Ovary (tissue), 9 donors: Measurements from ENCODE around the gene OBI1. TPM values are rescaled to one million over a fixed set of nuclear protein-coding genes. Genes with fewer than 3 reads are reported as not detected.

Source experiments
- DNase-seq, 5 donors: peaks; one replicate each; pipeline ENCODE4 v3.0.0-alpha.2; 2019 to 2020
- H3K27ac ChIP-seq, 2 donors: fragments of 200-600 bp; one replicate each; pipeline versions ENCODE4 v1.5.1 to v1.8.0; 2019 to 2022
- H3K27me3 ChIP-seq: fragments of 200-600 bp; one replicate; pipeline ENCODE4 v1.8.0; 2022
- H3K36me3 ChIP-seq: fragments of 200-600 bp; sonication (generic); one replicate; pipeline ENCODE4 v1.5.1; 2019
- H3K4me1 ChIP-seq: one replicate; pipeline ENCODE4 v1.8.1; 2013; ENCODE audit warnings: mild to moderate bottlenecking, moderate library complexity; ENCODE audit not compliant: insufficient read depth
- H3K4me3 ChIP-seq: fragments of 200-600 bp; sonication (generic); one replicate; pipeline ENCODE4 v1.5.1; 2017
- H3K9me3 ChIP-seq, 2 donors: fragments of 200-600 bp in 1 of 2; sonication (generic) in 1 of 2; one replicate each; pipeline versions ENCODE4 v1.5.1 to v1.8.1; 2013 to 2019; ENCODE audit warnings: mild to moderate bottlenecking in 1 of 2, moderate library complexity in 1 of 2
- EP300 ChIP-seq: sonication (generic); formaldehyde crosslinking; IDR thresholded peaks from one replicate; pipeline ENCODE4 v1.6.1; 2017; ENCODE audit warnings: antibody characterized with exemption
- POLR2A ChIP-seq: fragments of 450-650 bp; IDR thresholded peaks from one replicate; pipeline ENCODE4 v1.6.1; 2017; ENCODE audit warnings: antibody characterized with exemption, mild to moderate bottlenecking, moderate library complexity
- WGBS, 3 donors: extraction: QIAGEN DNeasy Blood & Tissue Kit in 1 of 3; methylation state at CpG; one replicate each; pipeline versions ENCODE4 v1.1.5 to v1.1.7; 2013 to 2017; 5-methylcytosine and 5-hydroxymethylcytosine counted together
- intact Hi-C, 4 donors: fragments of 100-400 bp; cut with DNase I; formaldehyde crosslinking; loops; one replicate each; pipeline versions ENCODE4 v1.11.0 to v1.15.1; 2022 to 2023
- polyA plus RNA-seq, 2 donors: library from polyadenylated mRNA; stranded (reverse); fragments of 200-250 nt in 1 of 2; fragments of 350-450 nt in 1 of 2; fragmentation: Illumina TruSeq in 1 of 2; extraction: RNeasy Lipid Tissue Mini Kit (QIAGEN cat#74804) in 1 of 2; gene quantifications; one replicate each; pipeline ENCODE4 v1.2.3, GENCODE V29; 2013 to 2014
- total RNA-seq, 7 donors: library from RNA; depleted of rRNA in 2 of 7; stranded (reverse); fragments of >200 nt in 2 of 7; fragmentation: NEBNext Ultra II Directional in 3 of 7; extraction: Animal tissue kit (Norgen Biotek cat#: 25700) in 3 of 7; gene quantifications; one replicate each; pipeline versions ENCODE4 v1.1.0 to v1.2.4, GENCODE V29; 2016 to 2023
- TF ChIP-seq, protein P1 (sequence below), 3 donors: fragments of 450-650 bp in 2 of 3; fragments of 200-600 bp in 1 of 3; IDR thresholded peaks; one replicate each; pipeline versions ENCODE4 v1.5.1 to v1.8.0; 2016 to 2022; ENCODE audit warnings: antibody characterized with exemption in 3 of 3, mild to moderate bottlenecking in 1 of 3
- donor health status: DM: no; HTN: no; CAD: no; lungs with moderate emphysema.
- donor health status: DM: no; HTN: no; CAD: no.
- donor health status: Bipolar disorder and iron deficiency.
- donor health status: DM: yes; HTN: yes; CAD: no.
- donor health status: DM: no; HTN: no; CAD: no.
- donor health status: DM: yes; HTN: yes; CAD: no.

OBI1 gene
- total and polyA plus RNA-seq, 9 donors = 6.5 to 14.0 (median 10.0) TPM

DNA sequence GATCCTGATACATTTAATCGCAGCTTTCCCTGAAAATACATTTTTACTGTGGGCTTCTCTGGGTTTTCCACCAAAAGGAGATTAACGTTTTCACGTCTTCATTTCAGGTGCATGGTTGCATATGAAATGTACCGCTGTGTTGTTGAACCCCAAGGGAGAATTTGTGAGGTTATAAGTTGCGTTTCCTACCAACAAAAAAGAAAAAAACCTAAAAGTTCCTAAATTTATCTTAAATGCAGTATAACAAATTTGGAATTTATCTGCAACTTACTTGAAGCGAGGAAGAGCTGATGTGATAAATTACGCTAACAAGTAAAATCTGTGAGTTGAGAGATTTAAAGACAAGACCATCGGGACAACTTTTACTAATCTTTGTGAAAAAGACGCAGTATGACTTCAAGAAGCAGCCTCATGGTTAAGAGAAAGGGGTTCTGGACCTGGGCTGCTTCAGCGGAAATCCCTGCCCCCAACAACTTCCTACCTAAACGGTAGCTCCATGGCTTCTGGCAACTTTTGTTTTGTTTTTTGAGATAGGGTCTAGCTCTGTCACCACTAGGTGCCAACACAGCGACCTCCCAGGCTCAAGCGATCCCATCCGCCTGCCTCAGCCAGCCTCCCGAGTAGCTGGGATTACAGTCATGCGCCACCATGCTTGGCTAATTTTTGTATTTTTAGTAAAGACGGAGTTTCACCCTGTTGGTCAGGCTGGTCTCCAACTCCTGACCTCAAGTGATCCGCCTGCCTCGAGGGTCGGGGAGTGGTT lies 958 bp upstream of the OBI1 start:
- H3K9me3 ChIP-seq = no peaks in the 10 kb centered on the region
- H3K27ac ChIP-seq = no peak overlapping the region
- 13 to 27% (median 14%) methylated on average over 20 of the region's 20 CpGs for WGBS, 3 donors
- H3K27me3 ChIP-seq = no peaks in the 10 kb centered on the region
- peak in 1 of 5 donors; percentile 21 for DNase-seq
- intact Hi-C loops = no loop called here
- peak overlapping the region; percentile 93 for H3K4me3 ChIP-seq
- peaks cover 6% of the 10 kb centered on the region for H3K4me1 ChIP-seq
- TF ChIP-seq POLR2A = no peak
- TF ChIP-seq, protein P1, sequence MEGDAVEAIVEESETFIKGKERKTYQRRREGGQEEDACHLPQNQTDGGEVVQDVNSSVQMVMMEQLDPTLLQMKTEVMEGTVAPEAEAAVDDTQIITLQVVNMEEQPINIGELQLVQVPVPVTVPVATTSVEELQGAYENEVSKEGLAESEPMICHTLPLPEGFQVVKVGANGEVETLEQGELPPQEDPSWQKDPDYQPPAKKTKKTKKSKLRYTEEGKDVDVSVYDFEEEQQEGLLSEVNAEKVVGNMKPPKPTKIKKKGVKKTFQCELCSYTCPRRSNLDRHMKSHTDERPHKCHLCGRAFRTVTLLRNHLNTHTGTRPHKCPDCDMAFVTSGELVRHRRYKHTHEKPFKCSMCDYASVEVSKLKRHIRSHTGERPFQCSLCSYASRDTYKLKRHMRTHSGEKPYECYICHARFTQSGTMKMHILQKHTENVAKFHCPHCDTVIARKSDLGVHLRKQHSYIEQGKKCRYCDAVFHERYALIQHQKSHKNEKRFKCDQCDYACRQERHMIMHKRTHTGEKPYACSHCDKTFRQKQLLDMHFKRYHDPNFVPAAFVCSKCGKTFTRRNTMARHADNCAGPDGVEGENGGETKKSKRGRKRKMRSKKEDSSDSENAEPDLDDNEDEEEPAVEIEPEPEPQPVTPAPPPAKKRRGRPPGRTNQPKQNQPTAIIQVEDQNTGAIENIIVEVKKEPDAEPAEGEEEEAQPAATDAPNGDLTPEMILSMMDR (IDR thresholded peaks at IDR 0.05) = no peak
- no peak for TF ChIP-seq EP300
- H3K36me3 ChIP-seq = no peaks in the 10 kb centered on the region

DNA sequence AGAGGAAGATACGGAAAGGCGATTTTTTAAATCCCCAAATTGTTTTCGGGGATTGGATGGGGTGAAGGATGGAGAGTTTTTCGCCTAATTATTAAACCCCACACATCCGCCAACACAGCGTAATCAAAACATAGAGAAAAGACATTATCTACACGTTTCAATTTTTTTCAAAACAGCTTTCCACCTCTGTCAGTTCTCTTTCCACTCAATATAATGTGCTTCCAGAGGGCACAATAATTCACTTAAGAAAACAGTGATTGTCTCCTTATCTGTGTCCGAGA lies 435 bp upstream of the OBI1 start:
- Histone ChIP-seq H3K9me3 (no peaks in the 10 kb centered on the region), H3K27ac (no peak overlapping the region), H3K36me3 (no peaks in the 10 kb centered on the region), H3K4me1 (peaks cover 6% of the 10 kb centered on the region), H3K4me3 (peak overlapping the region; percentile 93), H3K27me3 (no peaks in the 10 kb centered on the region)
- intact Hi-C loops = no loop called here
- WGBS, 3 donors = 0 to 5% (median 1%) methylated on average over 8 of the region's 8 CpGs
- TF ChIP-seq, protein P1 (IDR thresholded peaks at IDR 0.05) = no peak
- TF ChIP-seq POLR2A = no peak
- no peak for TF ChIP-seq EP300
- no peak for DNase-seq

- H3K27ac ChIP-seq = no peak overlapping the region
- intact Hi-C loops = no loop called here
- no peak for TF ChIP-seq EP300
- TF ChIP-seq, protein P1 (IDR thresholded peaks at IDR 0.05) = no peak
- TF ChIP-seq POLR2A = no peak
Measured at GRCh38 chr13:78657699-78658629, 991 bp downstream of the OBI1 start.

GRCh38 chr13:78655906-78656305 lies 3.0 kb downstream of the OBI1 start:
- Histone ChIP-seq H3K9me3 (no peaks in the 10 kb centered on the region), H3K27ac (no peak overlapping the region), H3K36me3 (no peaks in the 10 kb centered on the region), H3K4me3 (no peak overlapping the region), H3K4me1 (peaks cover 8% of the 10 kb centered on the region), H3K27me3 (no peaks in the 10 kb centered on the region)
- no peak for DNase-seq
- intact Hi-C loops = no loop called here
- TF ChIP-seq POLR2A = no peak
- TF ChIP-seq, protein P1 (IDR thresholded peaks at IDR 0.05) = no peak
- TF ChIP-seq EP300 = no peak

More at GRCh38 chr13:78657699-78658629, 991 bp downstream of the OBI1 start:
- WGBS, 3 donors = 11 to 14% (median 14%) methylated on average over 12 of the region's 12 CpGs
- H3K36me3 ChIP-seq = no peaks in the 10 kb centered on the region
- no peak for DNase-seq
- no peaks in the 10 kb centered on the region for H3K9me3 ChIP-seq
- H3K4me3 ChIP-seq = peak overlapping the region; percentile 93
- no peaks in the 10 kb centered on the region for H3K27me3 ChIP-seq
- peaks cover 6% of the 10 kb centered on the region for H3K4me1 ChIP-seq
